ENCODE results near the gene TBX3. TPM values are rescaled to one million over a fixed set of nuclear protein-coding genes. Genes with fewer than 3 reads are reported as not detected.

The TBX3 gene
- polyA plus RNA-seq, 2 of the 4 experiments (the other 2 are of a cell fraction) = 22.8 to 28.0 TPM

DNA sequence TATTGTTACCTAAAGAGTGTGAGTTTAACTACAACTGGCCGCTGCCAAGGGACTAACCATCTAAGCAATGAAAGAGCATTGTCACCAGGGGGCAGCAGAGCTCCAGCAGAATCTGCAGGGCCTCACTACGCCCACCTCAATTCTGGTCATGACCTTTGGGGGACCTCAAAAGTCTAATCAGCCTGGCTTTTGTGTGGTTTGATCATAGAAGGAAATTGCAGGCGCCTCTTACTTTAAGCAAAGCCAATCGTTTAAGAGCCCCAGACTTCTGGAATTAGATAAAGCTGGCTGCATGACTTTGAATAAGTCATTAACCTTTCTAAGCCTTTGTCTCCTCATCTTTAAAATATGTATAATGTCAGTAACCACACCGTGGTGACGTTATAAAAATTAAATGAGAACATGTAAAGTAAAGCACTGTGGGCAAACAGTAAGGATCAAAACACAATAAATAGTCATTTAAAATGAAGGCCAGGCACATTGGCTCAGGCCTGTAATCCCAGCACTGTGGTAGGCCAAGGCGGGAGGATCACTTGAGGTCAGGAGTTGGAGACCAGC is 58.6 kb downstream of the TBX3 start:
- H3K27ac ChIP-seq = peak overlapping the region; percentile 72 to 75
- ChIA-PET POLR2A (interaction anchor here (1.1 to 1.5 kb wide), 2 partner anchors 30 to 59 kb away, joined by 5 to 6 read pairs; partner anchors contain the start of gene TBX3), CTCF (interaction anchor here (0.7 to 6.0 kb wide), 32 partner anchors 9 to 1322 kb away, joined by 3 to 59 read pairs (median 4); no protein-coding TSS in a partner anchor)
- H3K4me1 ChIP-seq = peaks cover 43% of the 10 kb centered on the region
- FAIRE-seq (peak; percentile 70), DNase-seq (ENCODE audit: low read depth in 1 of 2, low spot score in 1 of 2) (peak; percentile 65 to 90), ATAC-seq (peak; percentile 93 to 96)
- peaks cover 7% of the 10 kb centered on the region; the same call in 1 of the 3 replicates for H3K9me3 ChIP-seq
- TF ChIP-seq, protein P1, sequence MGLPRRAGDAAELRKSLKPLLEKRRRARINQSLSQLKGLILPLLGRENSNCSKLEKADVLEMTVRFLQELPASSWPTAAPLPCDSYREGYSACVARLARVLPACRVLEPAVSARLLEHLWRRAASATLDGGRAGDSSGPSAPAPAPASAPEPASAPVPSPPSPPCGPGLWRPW (IDR thresholded peaks at IDR 0.05) = no peak
- TF ChIP-seq POLR2A (IDR thresholded peaks at IDR 0.05; ENCODE audit: low read length) (no peak), RAD21 (conservative IDR thresholded peaks at IDR 0.05 in 1 of 2, IDR thresholded peaks at IDR 0.05 in 1 of 2) (peak; percentile 94), EP300 (IDR thresholded peaks at IDR 0.05) (peak; percentile 63 to 86; a peak in 4 of 5 replicates), SMC3 (IDR thresholded peaks at IDR 0.05) (peak; percentile 83), JUNB (IDR thresholded peaks at IDR 0.05) (peak; percentile 56; the same call in 1 of the 2 replicates), ESRRA (IDR thresholded peaks at IDR 0.05; ENCODE audit: borderline replicate concordance, low read length) (0 out of 2 replicates have a peak, but pooled peaks have one; percentile 11), GATA3 (IDR thresholded peaks at IDR 0.05; ENCODE audit: borderline replicate concordance) (peak; percentile 52; the same call in 1 of the 2 replicates), JUN (IDR thresholded peaks at IDR 0.05) (peak in 1 of 2 experiments; percentile 43; a peak in 2 of 5 replicates), FOSL2 (IDR thresholded peaks at IDR 0.05) (no peak), FOSL2 (CRISPR knock-in tag; IDR thresholded peaks at IDR 0.05) (peak; percentile 12; the same call in 1 of the 2 replicates), PHF8 (IDR thresholded peaks at IDR 0.05; ENCODE audit: borderline replicate concordance, low read depth) (no peak)
- TF ChIP-seq, protein P2, sequence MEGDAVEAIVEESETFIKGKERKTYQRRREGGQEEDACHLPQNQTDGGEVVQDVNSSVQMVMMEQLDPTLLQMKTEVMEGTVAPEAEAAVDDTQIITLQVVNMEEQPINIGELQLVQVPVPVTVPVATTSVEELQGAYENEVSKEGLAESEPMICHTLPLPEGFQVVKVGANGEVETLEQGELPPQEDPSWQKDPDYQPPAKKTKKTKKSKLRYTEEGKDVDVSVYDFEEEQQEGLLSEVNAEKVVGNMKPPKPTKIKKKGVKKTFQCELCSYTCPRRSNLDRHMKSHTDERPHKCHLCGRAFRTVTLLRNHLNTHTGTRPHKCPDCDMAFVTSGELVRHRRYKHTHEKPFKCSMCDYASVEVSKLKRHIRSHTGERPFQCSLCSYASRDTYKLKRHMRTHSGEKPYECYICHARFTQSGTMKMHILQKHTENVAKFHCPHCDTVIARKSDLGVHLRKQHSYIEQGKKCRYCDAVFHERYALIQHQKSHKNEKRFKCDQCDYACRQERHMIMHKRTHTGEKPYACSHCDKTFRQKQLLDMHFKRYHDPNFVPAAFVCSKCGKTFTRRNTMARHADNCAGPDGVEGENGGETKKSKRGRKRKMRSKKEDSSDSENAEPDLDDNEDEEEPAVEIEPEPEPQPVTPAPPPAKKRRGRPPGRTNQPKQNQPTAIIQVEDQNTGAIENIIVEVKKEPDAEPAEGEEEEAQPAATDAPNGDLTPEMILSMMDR (IDR thresholded peaks at IDR 0.05) = peak; percentile 86
- 17% methylated on average over 7 of the region's 7 CpGs for WGBS (ENCODE audit: missing lambda C conversion rate)
- H3K4me3 ChIP-seq = no peak overlapping the region
- peak overlapping the region; percentile 32; the same call in 1 of the 3 replicates for H3K4me2 ChIP-seq

DNA sequence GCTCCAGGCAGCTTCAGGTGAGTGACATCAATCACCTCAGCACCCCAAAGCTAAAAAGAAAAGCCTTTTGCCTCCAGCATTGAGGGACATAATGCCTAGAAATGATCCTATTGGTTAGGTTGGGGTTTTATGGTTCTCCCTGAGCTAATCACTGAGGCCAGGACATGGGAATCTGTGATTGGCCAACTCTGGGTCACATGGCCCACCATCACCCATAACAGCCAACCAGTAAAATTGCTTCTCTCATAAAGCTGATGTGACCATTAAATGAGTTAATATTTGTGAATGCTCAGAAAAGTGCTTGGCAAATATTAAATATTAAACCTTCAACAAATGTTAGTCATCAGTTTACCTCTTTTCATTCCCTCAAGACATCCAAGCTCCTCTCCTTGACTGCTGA is 60.2 kb downstream of the TBX3 start:
- CTCF ChIA-PET = interaction anchor here (1.0 to 6.0 kb wide), 14 partner anchors 8 to 1323 kb away, joined by 3 to 59 read pairs (median 9); no protein-coding TSS in a partner anchor
- ATAC-seq = no peak

More for the DNA sequence above, 60.2 kb downstream of the TBX3 start:
- Histone ChIP-seq H3K27ac (peak overlapping the region; percentile 72 to 75), H3K4me1 (peaks cover 40% of the 10 kb centered on the region), H3K4me3 (no peak overlapping the region), H3K4me2 (no peak overlapping the region), H3K9me3 (peaks cover 7% of the 10 kb centered on the region; the same call in 1 of the 3 replicates)
- no peak for DNase-seq (ENCODE audit: low read depth in 1 of 2, low spot score in 1 of 2)
- TF ChIP-seq, protein P3, sequence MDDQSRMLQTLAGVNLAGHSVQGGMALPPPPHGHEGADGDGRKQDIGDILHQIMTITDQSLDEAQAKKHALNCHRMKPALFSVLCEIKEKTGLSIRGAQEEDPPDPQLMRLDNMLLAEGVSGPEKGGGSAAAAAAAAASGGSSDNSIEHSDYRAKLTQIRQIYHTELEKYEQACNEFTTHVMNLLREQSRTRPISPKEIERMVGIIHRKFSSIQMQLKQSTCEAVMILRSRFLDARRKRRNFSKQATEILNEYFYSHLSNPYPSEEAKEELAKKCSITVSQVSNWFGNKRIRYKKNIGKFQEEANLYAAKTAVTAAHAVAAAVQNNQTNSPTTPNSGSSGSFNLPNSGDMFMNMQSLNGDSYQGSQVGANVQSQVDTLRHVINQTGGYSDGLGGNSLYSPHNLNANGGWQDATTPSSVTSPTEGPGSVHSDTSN (IDR thresholded peaks at IDR 0.05) = no peak
- no peak for TF ChIP-seq NPAS2 (CRISPR knock-in tag; IDR thresholded peaks at IDR 0.05; ENCODE audit: borderline replicate concordance)
- no peak for TF ChIP-seq FOSL2 (IDR thresholded peaks at IDR 0.05)
- no peak for TF ChIP-seq FOSL2 (CRISPR knock-in tag; IDR thresholded peaks at IDR 0.05)
- no peak for TF ChIP-seq KDM5A (IDR thresholded peaks at IDR 0.05)
- TF ChIP-seq MYC (IDR thresholded peaks at IDR 0.05; ENCODE audit: borderline replicate concordance, low read length) = no peak
- TF ChIP-seq EHMT2 (IDR thresholded peaks at IDR 0.05; ENCODE audit: low read depth) = no peak
- TF ChIP-seq, protein P4, sequence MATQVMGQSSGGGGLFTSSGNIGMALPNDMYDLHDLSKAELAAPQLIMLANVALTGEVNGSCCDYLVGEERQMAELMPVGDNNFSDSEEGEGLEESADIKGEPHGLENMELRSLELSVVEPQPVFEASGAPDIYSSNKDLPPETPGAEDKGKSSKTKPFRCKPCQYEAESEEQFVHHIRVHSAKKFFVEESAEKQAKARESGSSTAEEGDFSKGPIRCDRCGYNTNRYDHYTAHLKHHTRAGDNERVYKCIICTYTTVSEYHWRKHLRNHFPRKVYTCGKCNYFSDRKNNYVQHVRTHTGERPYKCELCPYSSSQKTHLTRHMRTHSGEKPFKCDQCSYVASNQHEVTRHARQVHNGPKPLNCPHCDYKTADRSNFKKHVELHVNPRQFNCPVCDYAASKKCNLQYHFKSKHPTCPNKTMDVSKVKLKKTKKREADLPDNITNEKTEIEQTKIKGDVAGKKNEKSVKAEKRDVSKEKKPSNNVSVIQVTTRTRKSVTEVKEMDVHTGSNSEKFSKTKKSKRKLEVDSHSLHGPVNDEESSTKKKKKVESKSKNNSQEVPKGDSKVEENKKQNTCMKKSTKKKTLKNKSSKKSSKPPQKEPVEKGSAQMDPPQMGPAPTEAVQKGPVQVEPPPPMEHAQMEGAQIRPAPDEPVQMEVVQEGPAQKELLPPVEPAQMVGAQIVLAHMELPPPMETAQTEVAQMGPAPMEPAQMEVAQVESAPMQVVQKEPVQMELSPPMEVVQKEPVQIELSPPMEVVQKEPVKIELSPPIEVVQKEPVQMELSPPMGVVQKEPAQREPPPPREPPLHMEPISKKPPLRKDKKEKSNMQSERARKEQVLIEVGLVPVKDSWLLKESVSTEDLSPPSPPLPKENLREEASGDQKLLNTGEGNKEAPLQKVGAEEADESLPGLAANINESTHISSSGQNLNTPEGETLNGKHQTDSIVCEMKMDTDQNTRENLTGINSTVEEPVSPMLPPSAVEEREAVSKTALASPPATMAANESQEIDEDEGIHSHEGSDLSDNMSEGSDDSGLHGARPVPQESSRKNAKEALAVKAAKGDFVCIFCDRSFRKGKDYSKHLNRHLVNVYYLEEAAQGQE (IDR thresholded peaks at IDR 0.05) = no peak
- no peak for TF ChIP-seq JUNB (IDR thresholded peaks at IDR 0.05)
- TF ChIP-seq, protein P5, sequence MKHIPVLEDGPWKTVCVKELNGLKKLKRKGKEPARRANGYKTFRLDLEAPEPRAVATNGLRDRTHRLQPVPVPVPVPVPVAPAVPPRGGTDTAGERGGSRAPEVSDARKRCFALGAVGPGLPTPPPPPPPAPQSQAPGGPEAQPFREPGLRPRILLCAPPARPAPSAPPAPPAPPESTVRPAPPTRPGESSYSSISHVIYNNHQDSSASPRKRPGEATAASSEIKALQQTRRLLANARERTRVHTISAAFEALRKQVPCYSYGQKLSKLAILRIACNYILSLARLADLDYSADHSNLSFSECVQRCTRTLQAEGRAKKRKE (CRISPR knock-in tag; IDR thresholded peaks at IDR 0.05; ENCODE audit: low read depth) = no peak
- no peak for TF ChIP-seq RARB (CRISPR knock-in tag; IDR thresholded peaks at IDR 0.05)
- TF ChIP-seq HDAC2 (IDR thresholded peaks at IDR 0.05) = no peak
- no peak for FAIRE-seq
- POLR2A ChIA-PET = no interaction called here

Measured in A549 (cell line).